ENCODE results near the gene CCNB2.

DNA sequence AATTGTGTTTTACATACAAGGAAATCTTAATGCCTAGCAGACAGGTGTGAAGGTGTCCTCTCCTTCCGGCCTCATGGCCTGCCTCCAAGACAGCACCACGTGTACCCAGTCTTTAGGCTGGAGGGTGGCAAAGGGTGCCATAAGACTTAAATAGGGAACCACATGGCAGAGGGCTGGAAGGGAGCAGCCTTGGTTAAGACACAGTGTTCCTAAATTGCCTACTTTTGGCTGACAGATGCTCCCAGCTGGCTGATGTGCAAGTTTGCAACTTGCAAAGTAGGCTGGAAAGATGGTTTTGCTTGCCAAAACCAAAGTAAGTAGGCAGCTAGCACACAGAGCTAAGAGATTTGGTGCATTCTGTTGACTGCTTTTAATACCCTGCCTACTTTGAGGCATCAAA, 45.2 kb downstream of the CCNB2 start:
- TF ChIP-seq EZH2 (IDR thresholded peaks at IDR 0.05) (no peak), POLR2AphosphoS5 (IDR thresholded peaks at IDR 0.05; ENCODE audit: borderline replicate concordance, low read depth, low read length) (no peak)

Measured in SK-N-MC (cell line).